Measurements from ENCODE around the gene RPL7A.
A peak's percentile ranks its signal among the peaks of the same experiment; 100 is the strongest.
"Not testable (repeated sequence)": the region's sequence is repeated elsewhere in the genome, so short reads cannot be mapped to it uniquely, and the experiment has no call there.

RPL7A gene

DNA sequence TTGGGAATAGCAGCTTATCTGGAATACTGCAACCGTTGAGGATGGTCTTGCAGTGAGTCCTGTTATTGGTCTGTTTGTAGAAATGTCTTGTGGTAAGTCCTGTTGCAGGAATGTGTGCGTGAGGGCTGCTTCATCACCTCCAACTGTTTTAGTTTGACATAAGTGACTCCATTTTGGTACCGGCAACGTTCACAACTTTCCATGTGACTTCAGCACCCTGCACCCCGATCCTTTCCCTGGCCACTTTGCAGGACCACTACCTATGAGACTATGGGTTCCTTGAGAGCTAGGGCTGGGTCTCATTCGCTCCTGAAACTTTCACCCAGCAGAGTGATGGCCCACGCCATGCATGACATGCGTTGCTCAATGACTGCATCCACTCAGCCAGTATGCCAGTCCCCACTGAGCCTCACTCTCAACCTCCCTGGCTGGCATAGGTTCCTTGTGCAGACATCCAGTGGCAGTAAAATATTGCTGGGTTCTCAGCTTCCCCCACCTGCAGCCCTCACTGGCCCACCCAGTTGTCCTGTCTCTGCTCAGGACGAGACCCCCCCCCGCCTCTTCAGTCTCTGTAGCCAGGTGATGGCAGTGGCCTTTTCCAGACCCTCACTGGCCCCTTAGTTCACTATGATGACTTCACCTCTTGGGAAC is 20.1 kb upstream of the RPL7A start:
- DNase-seq (ENCODE audit: low read depth), result no peak

DNA sequence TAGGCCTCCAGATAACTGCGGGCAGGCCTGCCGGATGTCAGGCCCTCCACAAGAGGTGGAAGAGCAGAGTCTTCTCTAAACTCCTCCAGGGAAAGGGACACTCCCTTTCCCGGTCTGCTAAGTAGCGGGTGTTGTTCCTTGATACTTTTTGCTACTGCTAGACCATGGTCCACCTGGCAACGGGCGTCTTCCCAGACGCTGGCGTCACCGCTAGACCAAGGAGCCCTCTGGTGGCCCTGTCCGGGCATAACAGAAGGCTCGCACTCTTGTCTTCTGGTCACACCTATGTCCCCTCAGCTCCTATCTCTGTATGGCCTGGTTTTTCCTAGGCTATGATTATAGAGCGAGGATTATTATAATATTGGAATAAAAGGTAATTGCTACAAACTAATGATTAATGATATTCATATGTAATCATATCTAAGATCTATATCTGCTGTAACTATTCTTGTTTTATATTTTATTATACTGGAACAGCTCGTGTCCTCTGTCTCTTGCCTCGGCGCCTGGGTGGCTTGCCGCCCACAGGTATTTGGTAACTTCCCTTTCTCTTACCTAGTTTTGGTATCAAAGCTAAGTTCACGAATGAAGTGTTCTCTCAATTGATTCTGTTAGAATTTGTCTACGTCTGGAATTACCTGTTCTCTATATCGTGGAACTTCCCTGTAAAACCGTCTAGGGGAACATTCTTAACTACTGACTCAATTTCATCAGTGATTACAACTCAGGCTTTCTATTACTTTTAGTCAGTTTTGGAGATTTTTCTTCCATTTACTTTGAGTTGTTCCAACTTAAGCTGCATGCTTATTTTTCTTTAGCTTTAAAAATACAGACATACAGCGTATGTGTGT is 18.5 kb upstream of the RPL7A start:
- DNase-seq (ENCODE audit: low read depth), result not testable (repeated sequence)

DNA sequence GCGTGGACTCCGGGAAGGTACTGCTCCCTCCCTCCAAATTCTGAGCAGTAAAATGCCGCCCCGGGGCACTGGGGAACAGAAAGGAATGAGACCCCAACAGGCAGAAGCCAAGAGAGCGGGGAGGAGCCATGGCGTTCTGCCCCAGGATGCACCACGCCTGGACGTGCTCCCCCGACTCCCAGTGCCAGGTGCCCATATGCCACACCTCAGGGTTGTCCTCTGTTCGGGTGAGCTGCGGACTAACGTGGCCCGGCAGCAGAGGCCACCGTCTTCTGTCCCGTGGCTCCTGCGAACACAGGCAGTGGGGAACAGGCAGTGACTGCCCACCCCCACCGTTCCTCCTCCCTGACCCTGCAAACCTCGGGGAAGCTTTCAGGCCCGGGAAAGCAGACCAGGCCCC is 16.8 kb upstream of the RPL7A start:
- no peak for DNase-seq (ENCODE audit: low read depth)

DNA sequence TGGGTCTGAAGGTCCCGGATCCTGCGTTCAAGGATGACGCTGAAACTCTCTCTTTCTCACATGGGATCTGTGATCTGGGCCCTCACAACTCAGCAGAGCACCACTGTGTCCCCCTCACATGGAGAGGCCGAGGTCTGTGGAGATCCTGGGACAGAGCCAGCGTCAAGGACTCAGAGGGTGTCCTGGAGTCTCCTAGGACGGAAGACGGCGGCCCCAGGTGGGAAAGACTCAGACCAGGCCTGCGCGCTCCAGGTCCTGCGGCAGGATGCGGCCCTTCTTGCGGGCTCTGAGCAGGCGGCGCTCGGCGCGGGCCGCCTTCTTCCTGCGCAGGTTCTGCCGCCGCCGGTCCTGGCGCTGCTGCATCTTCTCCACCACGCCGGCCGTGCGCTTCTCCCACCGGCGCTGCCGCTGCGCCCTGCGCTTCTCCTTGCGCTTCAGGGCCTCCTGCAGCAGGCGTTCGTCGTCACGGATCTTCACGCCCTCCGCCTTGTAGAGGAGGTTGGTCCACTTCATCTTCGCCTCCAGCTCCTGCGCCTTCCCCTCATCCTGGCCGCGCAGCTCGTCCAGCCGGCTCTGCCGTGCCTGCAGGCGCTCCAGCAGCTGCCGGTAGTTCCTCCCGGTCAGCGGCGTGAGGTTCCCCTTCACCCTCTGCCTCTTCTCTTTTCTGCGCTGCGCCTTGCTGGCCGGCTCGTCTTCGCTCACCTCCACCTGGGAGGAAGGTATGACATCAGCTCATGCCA is 16.2 kb upstream of the RPL7A start:
- DNase-seq (ENCODE audit: low read depth), result no peak

DNA sequence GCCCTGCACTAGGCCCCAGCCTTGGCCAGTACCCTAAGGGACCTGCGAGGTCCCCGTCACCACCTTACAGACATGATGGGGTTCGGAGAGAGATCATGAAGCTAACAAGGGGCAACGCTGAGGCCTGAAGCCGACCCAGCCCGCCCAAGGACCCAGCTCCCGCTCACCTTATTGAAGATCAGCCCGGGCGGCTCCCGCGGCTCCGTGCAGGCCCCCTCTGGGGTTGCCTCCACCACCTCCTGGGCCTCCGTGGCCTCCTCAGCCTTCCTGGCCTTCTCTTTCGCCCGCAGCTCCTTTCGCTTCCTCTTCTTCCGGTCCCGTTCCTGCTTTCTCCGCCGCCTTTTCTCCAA is 15.7 kb upstream of the RPL7A start:
- no peak for DNase-seq (ENCODE audit: low read depth)

DNA sequence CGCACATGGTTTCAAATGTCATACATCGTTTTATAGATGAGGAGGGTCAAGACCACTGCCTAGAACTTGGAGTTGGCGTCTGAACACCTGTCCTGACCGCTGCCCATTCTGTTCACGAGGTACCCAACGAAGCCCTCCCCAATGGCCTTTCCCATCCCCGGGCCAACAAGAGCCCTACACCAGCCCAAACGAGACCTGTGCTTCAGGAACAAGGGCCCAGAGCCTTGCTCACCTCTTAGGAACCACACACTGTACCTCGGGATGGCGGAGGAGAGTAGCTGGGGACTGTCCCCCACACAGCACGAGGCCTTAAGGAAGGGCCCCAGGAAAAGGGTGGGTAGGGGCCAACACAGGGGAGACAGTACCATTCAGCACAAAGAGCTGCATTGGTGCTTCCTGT is 15.0 kb upstream of the RPL7A start:
- DNase-seq (ENCODE audit: low read depth), result no peak

DNA sequence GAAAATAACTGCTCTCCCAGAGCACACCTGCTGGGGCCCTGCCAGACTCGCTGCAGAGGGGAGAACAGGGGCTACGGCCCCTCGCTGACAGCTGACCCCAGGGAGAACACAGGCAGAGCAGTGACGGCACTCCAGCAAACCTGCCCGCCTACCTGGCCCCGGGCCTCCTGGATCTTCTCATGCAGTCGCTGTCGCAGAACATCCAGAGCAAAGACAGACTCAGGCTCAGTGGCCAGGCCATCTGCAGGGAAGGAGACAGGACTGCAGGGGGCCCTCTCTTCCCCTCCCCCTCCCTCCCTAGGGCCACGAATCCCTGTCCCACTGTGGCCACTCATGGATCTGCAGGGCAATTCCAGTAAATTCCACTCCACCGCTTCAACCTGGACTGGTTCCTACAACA is 14.5 kb upstream of the RPL7A start:
- DNase-seq (ENCODE audit: low read depth), result no peak

DNA sequence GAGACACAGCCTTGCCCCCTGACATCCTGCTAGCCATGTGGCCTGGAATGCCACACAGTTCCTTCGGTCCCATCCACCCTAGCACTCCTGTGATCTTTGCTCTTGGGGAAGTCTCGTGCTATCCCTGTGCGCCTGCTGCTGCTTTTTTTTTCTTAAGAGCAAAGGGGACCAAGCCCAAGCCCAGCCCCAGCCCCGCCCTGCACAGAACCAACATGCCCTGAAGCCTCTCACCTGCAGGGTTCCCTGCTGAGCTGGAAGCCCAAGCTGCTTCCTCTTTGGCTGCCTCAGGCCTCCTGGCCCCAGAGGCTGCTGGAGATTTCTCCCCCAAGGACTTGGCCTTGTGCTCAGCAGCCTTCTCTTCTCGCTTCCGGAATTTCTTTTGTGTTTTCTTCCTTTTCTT is 13.9 kb upstream of the RPL7A start:
- DNase-seq (ENCODE audit: low read depth), result no peak

DNA sequence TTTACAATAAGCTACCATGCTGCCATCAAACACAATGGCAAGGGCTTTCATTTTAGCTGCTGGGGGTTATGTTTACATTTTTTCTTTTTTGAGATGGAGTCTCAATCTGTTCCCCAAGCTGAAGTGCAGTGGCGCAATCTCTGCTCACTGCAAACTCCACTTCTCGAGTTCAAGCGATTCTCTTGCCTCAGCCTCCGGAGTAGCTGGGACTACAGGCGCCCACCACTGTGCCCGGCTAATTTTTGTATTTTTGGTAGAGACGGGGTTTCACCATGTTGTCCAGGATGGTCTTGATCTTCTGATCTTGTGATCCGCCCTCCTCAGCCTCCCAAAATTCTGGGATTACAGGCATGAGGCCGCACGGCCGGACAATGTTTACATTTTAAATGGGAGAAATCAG is 13.1 kb upstream of the RPL7A start:
- not testable (repeated sequence) for DNase-seq (ENCODE audit: low read depth)

DNA sequence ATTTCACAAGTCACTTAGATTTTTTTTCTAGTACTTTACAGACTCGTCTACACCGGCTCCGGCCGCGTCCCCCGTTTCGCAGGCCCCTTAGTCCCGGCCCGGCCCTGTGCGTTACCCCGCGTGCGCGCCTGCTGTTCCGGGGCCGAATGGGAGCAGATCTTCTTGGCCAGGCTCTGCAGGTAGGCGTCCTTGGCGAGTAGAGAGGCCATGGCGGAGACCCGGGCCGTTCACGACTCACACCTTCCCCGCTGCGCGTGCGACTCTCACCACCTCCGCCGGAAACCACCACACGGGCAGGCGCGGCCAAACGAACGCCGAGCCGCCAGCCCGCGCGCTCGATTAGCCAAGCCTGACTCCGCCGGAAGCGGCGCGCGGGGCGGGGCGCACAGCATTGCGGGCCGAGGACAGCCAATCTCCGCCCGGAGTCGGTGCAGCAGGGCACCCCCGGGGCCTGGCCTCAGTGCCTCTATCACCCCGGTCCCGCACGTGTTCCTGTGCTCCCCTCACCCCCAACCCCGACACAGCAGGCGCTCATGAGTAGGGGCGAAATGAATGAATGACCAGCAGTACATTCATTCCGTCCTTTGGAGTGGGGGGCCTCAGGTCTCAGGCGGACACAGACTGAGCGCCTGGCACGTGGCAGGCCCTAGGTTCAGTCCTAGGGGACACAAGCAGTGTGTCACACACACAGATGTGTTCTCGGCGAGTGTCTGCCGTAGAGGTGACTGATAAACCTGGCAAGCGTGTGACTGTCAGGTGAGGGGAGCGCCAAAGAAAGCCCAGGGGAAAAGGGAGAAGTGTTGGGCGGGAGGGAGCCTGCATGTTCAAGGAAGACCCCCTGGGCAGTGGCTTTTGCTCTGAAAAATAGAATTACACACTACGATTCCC is 11.8 kb upstream of the RPL7A start, which contains the start of gene SURF6:
SURF6 (minus strand) TSS at position 265 of the 888 bp plus-strand sequence; CDS start at position 209, 56 bp downstream.
- peak; percentile 90 for DNase-seq (ENCODE audit: low read depth)

DNA sequence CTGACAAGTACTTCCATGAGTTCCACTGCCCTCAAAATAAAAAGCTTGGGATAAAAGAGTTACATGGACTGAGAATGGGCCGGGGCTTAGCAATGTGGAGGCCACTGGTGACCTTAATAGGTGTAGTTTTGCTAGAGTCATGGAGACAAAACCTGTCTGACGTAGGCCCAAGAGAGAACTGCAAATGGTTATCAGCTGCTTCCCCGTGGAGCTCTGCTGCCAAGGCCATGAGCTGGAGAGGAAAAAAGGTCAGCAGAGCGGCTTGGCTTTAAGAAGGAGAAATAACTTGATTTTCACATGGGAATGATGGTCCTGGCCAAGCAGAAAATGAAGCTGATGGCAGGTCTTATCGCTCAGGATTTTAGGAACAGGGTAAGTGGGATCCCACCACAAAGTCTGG is 8.4 kb upstream of the RPL7A start:
- no peak for DNase-seq (ENCODE audit: low read depth)

DNA sequence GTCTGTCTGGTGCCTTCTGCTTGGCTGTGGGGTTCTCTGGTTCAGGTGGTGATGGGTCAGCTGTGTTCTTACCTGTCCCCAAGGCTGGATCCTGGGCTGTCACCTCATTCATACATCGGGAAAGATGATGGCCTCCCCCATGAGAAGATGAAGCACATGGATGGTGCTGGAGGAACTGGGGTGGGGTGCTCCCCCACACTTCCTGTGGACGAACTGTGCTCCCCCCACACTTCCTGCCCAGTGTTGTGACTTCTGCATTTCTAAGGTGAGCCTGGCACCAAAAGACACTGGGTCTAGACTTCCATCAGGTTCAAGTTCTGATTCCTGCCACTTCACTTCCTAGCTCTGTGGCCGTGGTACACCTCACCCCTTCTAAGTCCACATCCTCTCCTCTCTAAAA is 7.8 kb upstream of the RPL7A start:
- no peak for DNase-seq (ENCODE audit: low read depth)

DNA sequence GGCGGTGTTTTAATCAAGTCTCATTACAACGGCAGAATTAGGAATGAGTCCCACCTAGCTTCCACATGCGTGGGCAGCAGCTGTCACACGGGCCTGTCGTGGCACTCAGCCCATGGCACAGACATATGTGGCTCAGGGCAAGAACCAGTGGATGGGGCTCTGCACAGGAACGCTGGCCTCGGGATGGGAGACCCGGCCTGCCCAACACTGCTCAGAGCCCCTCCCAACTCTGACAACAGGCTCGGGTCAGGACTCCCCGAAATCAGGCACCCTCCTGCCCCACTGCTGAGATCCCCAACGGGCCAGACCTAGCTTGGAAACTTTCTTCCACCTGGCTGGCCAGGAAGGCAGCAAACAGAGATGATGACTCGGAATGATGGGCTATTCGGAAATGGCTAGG is 7.1 kb upstream of the RPL7A start:
- no peak for DNase-seq (ENCODE audit: low read depth)

DNA sequence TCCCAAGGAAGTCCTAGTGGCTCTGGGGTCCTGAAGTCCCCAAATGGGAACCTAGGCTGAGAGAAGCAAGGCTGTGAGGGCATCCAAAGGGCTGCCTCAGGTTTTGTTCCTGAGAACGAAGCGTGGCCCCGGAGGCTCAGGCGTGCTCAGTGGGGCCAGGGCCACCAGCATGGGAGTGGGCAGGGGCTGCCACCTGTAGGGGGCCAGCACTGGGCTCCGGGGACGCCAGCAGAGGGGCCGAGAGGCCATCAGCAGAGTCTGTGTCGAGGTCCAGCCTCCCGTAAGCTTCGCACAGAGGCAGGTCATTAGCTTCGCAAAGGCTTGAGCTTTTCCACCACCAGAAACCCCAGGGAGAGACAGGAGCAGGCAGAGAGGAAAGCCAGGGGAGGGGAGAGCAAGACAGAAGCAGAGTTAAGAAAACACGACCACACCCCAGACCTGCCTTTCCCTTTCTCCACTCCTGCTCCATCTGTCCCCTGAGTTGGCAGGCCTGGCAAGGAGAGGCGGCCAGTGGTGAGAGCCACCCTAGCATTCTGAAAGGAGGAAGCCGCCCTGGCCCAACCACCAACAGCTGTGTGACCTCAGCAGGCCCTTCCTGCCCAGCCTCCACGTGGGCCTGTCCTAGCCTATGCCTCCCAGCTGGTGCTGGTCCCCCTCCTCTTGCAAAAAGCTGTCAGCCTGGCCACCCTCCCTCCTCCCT is 6.5 kb upstream of the RPL7A start:
- DNase-seq (ENCODE audit: low read depth), result no peak

DNA sequence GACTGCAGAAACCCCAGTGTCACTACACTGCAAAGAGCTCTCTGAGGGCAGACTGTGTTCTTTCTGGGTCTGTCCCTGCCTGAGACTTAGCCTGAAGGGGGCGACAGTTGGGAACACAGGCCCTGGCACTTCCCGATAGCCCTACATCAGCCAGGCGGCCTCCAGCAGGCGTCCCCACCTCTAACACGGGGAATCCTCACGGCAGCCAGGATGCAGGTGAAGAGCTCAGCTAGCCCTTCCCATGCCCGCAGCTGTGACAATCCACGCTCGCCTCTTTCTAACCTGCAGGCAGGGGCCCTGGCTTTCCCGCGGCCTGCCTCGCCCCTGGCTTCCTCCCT is 6.0 kb upstream of the RPL7A start:
- no peak for DNase-seq (ENCODE audit: low read depth)

DNA sequence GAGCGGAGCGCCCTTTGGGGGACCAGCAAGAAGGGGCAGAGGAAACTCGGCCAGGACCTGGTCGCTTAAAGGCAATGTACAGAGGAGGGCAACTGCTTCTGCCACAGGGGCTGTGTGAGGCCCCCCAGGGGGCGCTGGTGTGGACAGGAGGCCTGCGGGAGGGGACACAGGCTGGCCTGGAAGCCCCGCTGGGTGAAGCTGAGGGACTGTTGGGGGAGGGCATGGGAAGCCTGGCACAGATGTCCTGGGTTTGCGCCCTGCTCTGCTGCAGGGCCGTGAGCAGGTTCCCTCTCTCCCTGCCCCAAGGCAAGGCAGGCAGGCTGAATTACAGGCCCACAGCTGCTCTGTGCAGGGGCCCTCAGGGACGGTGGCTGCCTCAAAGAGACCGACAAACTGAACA is 5.4 kb upstream of the RPL7A start:
- DNase-seq (ENCODE audit: low read depth), result no peak

DNA sequence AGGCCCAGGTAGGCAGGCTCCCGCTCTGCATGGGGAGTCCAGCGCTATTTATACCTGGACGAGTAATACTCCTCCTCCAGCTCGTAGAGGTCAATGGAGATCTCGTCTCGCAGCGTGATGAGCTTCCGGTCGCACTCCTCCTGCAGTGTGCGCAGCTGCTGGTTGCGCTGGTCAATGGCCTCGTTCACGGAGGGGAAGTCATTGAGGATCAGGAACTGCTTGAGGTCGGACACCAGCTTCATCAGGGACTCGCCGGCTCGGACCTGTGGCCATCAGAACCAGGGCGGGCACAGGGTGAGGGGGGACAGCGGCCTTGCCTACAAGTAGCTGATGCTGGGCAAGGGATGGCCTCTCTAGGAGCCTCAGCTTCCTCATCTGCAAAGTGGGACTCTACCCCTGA is 3.9 kb upstream of the RPL7A start:
- no peak for DNase-seq (ENCODE audit: low read depth)

DNA sequence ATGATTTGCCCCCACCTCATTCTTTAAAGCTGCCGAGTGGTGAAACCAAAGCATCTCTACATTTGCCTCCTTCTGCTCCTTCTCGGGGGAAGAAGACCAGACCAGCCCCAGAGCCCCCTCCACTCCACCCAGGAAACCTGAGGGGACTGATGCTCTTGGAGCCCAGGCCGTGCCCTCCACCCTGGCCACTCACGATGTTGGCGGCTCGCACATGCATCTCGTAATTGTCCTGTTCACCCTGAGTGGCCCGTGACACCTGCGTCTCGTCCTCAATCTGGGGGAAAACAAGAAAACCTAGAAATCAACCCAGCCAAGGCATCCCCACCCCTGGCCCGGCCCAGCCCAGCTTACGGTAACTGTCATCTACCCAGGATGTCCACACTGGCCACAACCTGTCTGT is 3.0 kb upstream of the RPL7A start:
- DNase-seq (ENCODE audit: low read depth), result no peak

DNA sequence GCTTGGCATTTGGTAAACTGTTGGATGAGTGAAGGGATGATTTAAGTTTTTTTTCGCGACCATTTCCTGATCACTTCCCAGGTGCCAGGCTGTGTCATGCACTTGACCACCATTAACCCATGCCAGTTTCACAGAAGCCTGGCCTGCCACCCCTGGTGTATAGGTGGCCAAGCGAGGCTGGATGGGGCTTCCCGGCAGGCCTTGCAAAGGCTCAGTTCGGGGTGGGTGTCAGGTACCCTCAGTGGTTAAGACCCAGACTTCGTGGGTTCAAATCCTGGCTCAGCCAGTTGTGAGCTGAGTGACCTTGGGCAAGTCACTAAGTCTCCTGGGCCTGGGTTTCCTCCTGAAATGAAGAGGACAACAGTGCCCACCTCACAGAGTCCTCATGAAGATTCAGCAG is 2.4 kb upstream of the RPL7A start:
- DNase-seq (ENCODE audit: low read depth), result no peak

DNA sequence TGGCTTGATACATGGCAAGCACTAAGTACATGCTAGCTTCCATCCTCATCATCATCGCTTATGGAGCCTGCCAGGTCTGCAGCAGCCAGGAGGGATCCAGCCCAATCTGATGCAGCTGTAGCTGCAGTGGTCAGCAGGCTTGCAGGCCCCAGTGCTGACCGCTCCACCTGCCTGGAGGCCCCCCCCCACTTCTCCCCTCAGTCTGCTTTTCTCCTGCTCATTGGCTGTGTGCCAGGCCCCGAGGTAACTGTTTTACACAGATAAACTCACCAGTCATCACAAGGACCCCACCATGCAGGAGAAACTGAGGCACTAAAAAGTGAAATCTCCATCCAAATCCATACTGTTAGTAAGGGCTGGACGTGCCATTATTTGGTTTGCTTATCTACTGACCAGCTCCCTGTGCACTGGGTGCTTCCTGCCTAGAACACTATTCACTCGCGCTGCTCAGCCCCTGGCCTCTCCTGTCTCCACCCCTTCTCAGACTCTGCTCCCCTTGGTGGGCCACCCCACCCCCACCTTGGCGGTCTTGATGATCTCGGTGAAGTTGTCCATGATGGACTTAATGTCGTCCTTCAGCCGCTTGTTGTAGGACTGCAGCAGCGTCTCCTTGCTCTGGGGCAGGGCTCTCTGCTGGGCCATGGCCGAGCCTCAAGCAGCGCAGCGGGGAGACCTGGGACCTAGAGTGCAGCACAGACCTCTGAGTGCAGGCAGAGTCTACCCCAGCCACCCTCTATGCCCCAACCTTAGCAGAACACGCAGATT is 1.8 kb upstream of the RPL7A start:
- no peak for DNase-seq (ENCODE audit: low read depth)

DNA sequence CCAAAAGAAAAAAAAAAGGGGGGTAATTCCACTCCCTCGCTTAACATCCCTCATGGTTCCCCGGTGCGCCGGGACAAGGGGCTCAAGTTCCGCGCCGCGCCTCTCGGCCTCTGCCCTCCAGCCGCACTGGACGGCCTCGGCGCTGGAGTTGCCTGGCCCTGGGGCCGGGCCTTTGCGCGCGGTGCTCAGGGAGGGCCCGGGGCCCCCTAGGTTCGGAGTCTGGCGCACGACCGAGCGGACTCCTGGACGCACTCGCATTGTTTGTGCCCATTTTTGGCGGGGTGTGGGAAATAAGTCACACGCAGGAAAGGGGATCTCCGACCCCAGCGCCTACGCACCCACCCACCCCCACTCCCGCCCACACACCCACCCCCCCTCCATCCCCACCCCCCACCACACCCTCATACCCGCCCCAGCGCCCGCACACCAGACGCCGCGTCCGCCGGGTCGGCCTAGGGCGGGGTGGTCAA is 468 bp upstream of the RPL7A start:
- DNase-seq (ENCODE audit: low read depth), result no peak
